Measurements from ENCODE around the gene CAMTA1. TPM values are rescaled to one million over a fixed set of nuclear protein-coding genes. Genes with fewer than 3 reads are reported as not detected.

CAMTA1 gene
- total and polyA plus RNA-seq, 2 experiments from 2014 or later: 89.0 to 145 TPM

DNA sequence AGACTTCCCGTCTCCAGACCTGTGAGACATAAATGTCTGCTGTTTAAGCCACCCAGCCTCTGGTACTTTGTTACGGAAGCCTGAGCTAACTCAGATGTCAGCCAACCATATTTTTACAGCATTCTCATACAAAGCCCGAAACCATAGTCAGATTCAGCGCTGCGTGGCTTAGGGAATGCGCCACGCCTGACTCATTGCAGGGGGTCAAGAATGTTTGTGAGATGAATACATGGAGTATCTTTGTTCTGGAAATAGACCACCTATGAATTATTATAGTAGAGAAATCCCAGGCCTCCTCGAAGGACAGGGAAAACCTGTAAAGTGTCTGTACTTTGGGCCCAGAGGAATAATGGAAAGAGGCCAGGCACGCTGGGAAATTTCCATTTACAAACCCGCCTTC lies 434.8 kb downstream of the CAMTA1 start:
- H2AFZ ChIP-seq: no peak overlapping the region
- no peaks in the 10 kb centered on the region for H3K9me2 ChIP-seq (replicated peaks; ENCODE audit: insufficient read depth)
- no peak overlapping the region for H3K27ac ChIP-seq
- H4K20me1 ChIP-seq (ENCODE audit: insufficient read depth, poor library complexity, severe bottlenecking): no peaks in the 10 kb centered on the region
- WGBS (ENCODE audit: low lambda C conversion rate, missing lambda C conversion rate): 85% methylated on average over 10 of the region's 10 CpGs
- no peak overlapping the region for H3K4me3 ChIP-seq
- H3K9me3 ChIP-seq (ENCODE audit: low read depth): no peaks in the 10 kb centered on the region
- no peaks in the 10 kb centered on the region for H3K36me3 ChIP-seq (replicated peaks; ENCODE audit: insufficient read depth, low read depth)
- DNase-seq (ENCODE audit: low spot score): no peak
- H3K79me2 ChIP-seq: no peaks in the 10 kb centered on the region
- no peak overlapping the region for H3K4me2 ChIP-seq
- H3K4me1 ChIP-seq (ENCODE audit: insufficient read depth): no peaks in the 10 kb centered on the region
- H3K27me3 ChIP-seq: no peaks in the 10 kb centered on the region
- TF ChIP-seq, protein P1, sequence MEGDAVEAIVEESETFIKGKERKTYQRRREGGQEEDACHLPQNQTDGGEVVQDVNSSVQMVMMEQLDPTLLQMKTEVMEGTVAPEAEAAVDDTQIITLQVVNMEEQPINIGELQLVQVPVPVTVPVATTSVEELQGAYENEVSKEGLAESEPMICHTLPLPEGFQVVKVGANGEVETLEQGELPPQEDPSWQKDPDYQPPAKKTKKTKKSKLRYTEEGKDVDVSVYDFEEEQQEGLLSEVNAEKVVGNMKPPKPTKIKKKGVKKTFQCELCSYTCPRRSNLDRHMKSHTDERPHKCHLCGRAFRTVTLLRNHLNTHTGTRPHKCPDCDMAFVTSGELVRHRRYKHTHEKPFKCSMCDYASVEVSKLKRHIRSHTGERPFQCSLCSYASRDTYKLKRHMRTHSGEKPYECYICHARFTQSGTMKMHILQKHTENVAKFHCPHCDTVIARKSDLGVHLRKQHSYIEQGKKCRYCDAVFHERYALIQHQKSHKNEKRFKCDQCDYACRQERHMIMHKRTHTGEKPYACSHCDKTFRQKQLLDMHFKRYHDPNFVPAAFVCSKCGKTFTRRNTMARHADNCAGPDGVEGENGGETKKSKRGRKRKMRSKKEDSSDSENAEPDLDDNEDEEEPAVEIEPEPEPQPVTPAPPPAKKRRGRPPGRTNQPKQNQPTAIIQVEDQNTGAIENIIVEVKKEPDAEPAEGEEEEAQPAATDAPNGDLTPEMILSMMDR (IDR thresholded peaks at IDR 0.05; ENCODE audit: poor library complexity): no peak
- TF ChIP-seq EZH2phosphoT487 (IDR thresholded peaks at IDR 0.05; ENCODE audit: low read depth, severe bottlenecking, unreplicated experiment) (no peak), EZH2 (IDR thresholded peaks at IDR 0.05; ENCODE audit: borderline replicate concordance) (no peak)

DNA sequence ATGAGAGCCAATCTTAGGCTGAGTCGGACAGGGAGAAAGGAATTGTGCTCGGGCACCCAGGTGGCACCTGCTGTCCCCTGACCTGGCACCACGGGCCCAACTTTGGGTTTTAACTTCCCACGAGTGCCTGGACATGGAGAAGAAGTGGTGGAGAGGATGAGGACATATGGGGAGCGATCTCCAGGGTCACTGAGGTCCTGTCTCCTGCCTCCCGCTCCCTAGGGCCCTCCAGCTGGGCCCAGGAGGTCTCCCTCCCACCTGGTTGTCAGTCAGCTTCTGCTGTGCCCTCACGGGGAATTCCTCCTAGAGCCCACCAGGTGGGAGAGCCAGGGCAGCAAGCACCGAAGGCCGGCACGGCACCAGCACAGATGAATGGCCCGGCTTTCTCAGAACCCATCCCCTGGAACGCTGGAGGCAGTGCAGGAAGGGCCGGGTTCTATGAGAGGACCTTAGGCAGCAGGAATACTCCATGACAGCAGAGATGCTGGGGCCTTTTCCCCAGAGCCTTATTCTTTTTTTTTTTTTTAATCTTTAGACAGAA lies 435.5 kb downstream of the CAMTA1 start:
- H4K20me1 ChIP-seq (ENCODE audit: insufficient read depth, poor library complexity, severe bottlenecking): no peaks in the 10 kb centered on the region
- no peaks in the 10 kb centered on the region for H3K9me2 ChIP-seq (replicated peaks; ENCODE audit: insufficient read depth)
- no peak overlapping the region for H3K4me3 ChIP-seq
- no peaks in the 10 kb centered on the region for H3K27me3 ChIP-seq
- DNase-seq (ENCODE audit: low spot score): no peak
- no peaks in the 10 kb centered on the region for H3K4me1 ChIP-seq (ENCODE audit: insufficient read depth)
- no peak overlapping the region for H2AFZ ChIP-seq
- 92% methylated on average over 13 of the region's 13 CpGs for WGBS (ENCODE audit: low lambda C conversion rate, missing lambda C conversion rate)
- H3K27ac ChIP-seq: no peak overlapping the region
- no peaks in the 10 kb centered on the region for H3K9me3 ChIP-seq (ENCODE audit: low read depth)
- H3K36me3 ChIP-seq (replicated peaks; ENCODE audit: insufficient read depth, low read depth): no peaks in the 10 kb centered on the region
- TF ChIP-seq EZH2phosphoT487 (IDR thresholded peaks at IDR 0.05; ENCODE audit: low read depth, severe bottlenecking, unreplicated experiment) (no peak), EZH2 (IDR thresholded peaks at IDR 0.05; ENCODE audit: borderline replicate concordance) (no peak)
- TF ChIP-seq, protein P1 (IDR thresholded peaks at IDR 0.05; ENCODE audit: poor library complexity): no peak
- no peak overlapping the region for H3K4me2 ChIP-seq
- H3K79me2 ChIP-seq: no peaks in the 10 kb centered on the region

DNA sequence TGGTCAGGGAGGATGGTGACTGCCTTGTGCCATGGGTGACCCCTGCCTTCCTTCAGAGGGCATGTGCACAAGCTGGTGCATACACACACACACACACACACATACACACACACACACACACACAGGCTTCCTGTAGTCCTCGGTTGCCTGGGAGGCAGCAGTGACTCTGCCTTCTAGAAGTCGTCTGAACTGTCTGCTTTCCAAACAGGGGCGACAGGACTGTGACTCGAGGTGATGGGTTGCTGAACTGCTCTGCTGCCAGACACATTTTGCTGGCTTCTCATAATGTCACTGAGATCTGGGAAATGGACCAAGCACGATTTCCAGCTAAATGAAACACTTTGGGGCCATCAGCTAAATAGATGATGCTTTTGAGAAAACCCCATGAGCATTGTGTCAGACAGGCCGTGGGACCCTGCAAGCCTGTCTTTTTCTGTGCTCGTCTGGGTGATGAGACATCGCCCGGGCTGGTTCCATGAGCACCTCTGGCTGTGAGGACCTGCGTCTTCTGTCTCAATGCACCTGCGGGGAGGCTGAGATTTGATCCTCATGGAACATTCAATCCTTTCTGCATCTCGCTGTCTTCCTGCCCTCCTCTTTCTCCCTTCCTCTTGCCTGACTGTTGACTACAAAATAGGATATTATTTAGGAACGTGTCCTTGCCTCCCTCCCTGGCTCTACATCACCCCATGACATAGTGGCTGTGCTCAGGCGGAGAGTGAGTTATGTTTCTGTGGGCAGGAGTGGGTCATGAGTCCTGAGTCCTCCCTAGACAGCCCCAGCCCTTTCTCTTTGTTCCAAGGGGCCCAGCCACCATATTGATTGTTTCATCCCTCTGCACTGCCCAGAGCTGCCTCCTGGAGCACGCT lies 436.8 kb downstream of the CAMTA1 start:
- WGBS (ENCODE audit: low lambda C conversion rate, missing lambda C conversion rate): 86% methylated on average over 15 of the region's 15 CpGs
- TF ChIP-seq EZH2 (IDR thresholded peaks at IDR 0.05; ENCODE audit: borderline replicate concordance) (no peak), EZH2phosphoT487 (IDR thresholded peaks at IDR 0.05; ENCODE audit: low read depth, severe bottlenecking, unreplicated experiment) (no peak)
- TF ChIP-seq, protein P1 (IDR thresholded peaks at IDR 0.05; ENCODE audit: poor library complexity): no peak
- no peak overlapping the region for H2AFZ ChIP-seq

More for the DNA sequence above, 436.8 kb downstream of the CAMTA1 start:
- no peaks in the 10 kb centered on the region for H3K4me1 ChIP-seq (ENCODE audit: insufficient read depth)
- H3K27me3 ChIP-seq: no peaks in the 10 kb centered on the region
- no peaks in the 10 kb centered on the region for H3K79me2 ChIP-seq
- no peaks in the 10 kb centered on the region for H3K36me3 ChIP-seq (replicated peaks; ENCODE audit: insufficient read depth, low read depth)
- H3K27ac ChIP-seq: no peak overlapping the region
- H3K9me3 ChIP-seq (ENCODE audit: low read depth): no peaks in the 10 kb centered on the region
- DNase-seq (ENCODE audit: low spot score): no peak
- H3K4me3 ChIP-seq: no peak overlapping the region
- H4K20me1 ChIP-seq (ENCODE audit: insufficient read depth, poor library complexity, severe bottlenecking): no peaks in the 10 kb centered on the region
- no peaks in the 10 kb centered on the region for H3K9me2 ChIP-seq (replicated peaks; ENCODE audit: insufficient read depth)
- no peak overlapping the region for H3K4me2 ChIP-seq

All from hepatocyte (in vitro differentiated cells).